Measurements from ENCODE around the gene ITIH2. TPM values are rescaled to one million over a fixed set of nuclear protein-coding genes. Genes with fewer than 3 reads are reported as not detected.
"Not testable (repeated sequence)": the region's sequence is repeated elsewhere in the genome, so short reads cannot be mapped to it uniquely, and the experiment has no call there.

Gene ITIH2
- total and polyA plus RNA-seq, 7 donors = not detected

- Histone ChIP-seq H3K4me3 (no peak overlapping the region), H3K4me1 (peaks cover 0 to 13% (median 0%) of the 10 kb centered on the region in 4 donors), H3K27ac (no peak overlapping the region), H3K9me3 (no peaks in the 10 kb centered on the region), H3K27me3 (no peaks in the 10 kb centered on the region), H3K36me3 (no peaks in the 10 kb centered on the region)
- no peak for TF ChIP-seq POLR2A (IDR thresholded peaks at IDR 0.05)
- DNase-seq = no peak
- intact Hi-C loops (cut with DNase I) = no loop called here
- WGBS, 2 donors = 35 to 73% methylated on average over 4 of the region's 4 CpGs
These were observed 4.0 kb downstream of the ITIH2 start for GRCh38 chr10:7707102-7707501.

GRCh38 chr10:7707858-7708622 lies 4.9 kb downstream of the ITIH2 start:
- Histone ChIP-seq H3K9me3 (no peaks in the 10 kb centered on the region), H3K4me3 (no peak overlapping the region), H3K36me3 (no peaks in the 10 kb centered on the region), H3K27ac (no peak overlapping the region), H3K4me1 (peaks cover 0 to 13% (median 0%) of the 10 kb centered on the region in 4 donors), H3K27me3 (no peaks in the 10 kb centered on the region)
- 85 to 90% methylated on average over 5 of the region's 5 CpGs for WGBS, 2 donors
- DNase-seq = no peak
- intact Hi-C loops (cut with DNase I) = no loop called here
- TF ChIP-seq POLR2A (IDR thresholded peaks at IDR 0.05) (no peak), EP300 (IDR thresholded peaks at IDR 0.05) (no peak), CTCF (IDR thresholded peaks at IDR 0.05) (no peak), POLR2AphosphoS5 (IDR thresholded peaks at IDR 0.05) (no peak)

GRCh38 chr10:7708832-7709231 lies 5.7 kb downstream of the ITIH2 start:
- H3K27ac ChIP-seq = no peak overlapping the region
- H3K4me1 ChIP-seq = peaks cover 0 to 5% (median 0%) of the 10 kb centered on the region in 4 donors
- WGBS, 2 donors = 94 to 95% methylated on average over 4 of the region's 4 CpGs
- no peaks in the 10 kb centered on the region for H3K27me3 ChIP-seq
- H3K4me3 ChIP-seq = no peak overlapping the region
- no peaks in the 10 kb centered on the region for H3K9me3 ChIP-seq
- no peak for TF ChIP-seq CTCF (IDR thresholded peaks at IDR 0.05)
- no peak for TF ChIP-seq POLR2AphosphoS5 (IDR thresholded peaks at IDR 0.05)
- no peak for TF ChIP-seq POLR2A (IDR thresholded peaks at IDR 0.05)
- no peak for TF ChIP-seq EP300 (IDR thresholded peaks at IDR 0.05)
- DNase-seq = no peak
- intact Hi-C loops (cut with DNase I) = no loop called here
- no peaks in the 10 kb centered on the region for H3K36me3 ChIP-seq

GRCh38 chr10:7710446-7710845 lies 7.3 kb downstream of the ITIH2 start:
- DNase-seq = no peak
- Histone ChIP-seq H3K4me3 (no peak overlapping the region), H3K27ac (no peak overlapping the region), H3K9me3 (no peaks in the 10 kb centered on the region), H3K4me1 (no peaks in the 10 kb centered on the region), H3K27me3 (no peaks in the 10 kb centered on the region), H3K36me3 (no peaks in the 10 kb centered on the region)
- 79 to 91% methylated on average over 1 of the region's 1 CpG for WGBS, 2 donors
- intact Hi-C loops (cut with DNase I) = no loop called here
- TF ChIP-seq CTCF (IDR thresholded peaks at IDR 0.05) (no peak), EP300 (IDR thresholded peaks at IDR 0.05) (no peak), POLR2AphosphoS5 (IDR thresholded peaks at IDR 0.05) (no peak), POLR2A (IDR thresholded peaks at IDR 0.05) (no peak)

GRCh38 chr10:7711075-7711474 lies 8.0 kb downstream of the ITIH2 start:
- H3K9me3 ChIP-seq; DNase-seq; H3K27me3 ChIP-seq; H3K36me3 ChIP-seq; H3K27ac ChIP-seq; H3K4me1 ChIP-seq; H3K4me3 ChIP-seq; intact Hi-C loops (cut with DNase I): not testable (repeated sequence)
- 80 to 90% methylated on average over 5 of the region's 5 CpGs for WGBS, 2 donors

GRCh38 chr10:7715515-7715914 lies 12.4 kb downstream of the ITIH2 start:
- WGBS, 2 donors = 86 to 94% methylated on average over 7 of the region's 7 CpGs
- intact Hi-C loops (cut with DNase I) = no loop called here
- H3K9me3 ChIP-seq = no peaks in the 10 kb centered on the region
- no peak overlapping the region for H3K4me3 ChIP-seq
- no peaks in the 10 kb centered on the region for H3K36me3 ChIP-seq
- no peak for TF ChIP-seq POLR2AphosphoS5 (IDR thresholded peaks at IDR 0.05)
- no peak for TF ChIP-seq EP300 (IDR thresholded peaks at IDR 0.05)
- no peak for TF ChIP-seq CTCF (IDR thresholded peaks at IDR 0.05)
- no peak for TF ChIP-seq POLR2A (IDR thresholded peaks at IDR 0.05)
- DNase-seq = no peak
- H3K4me1 ChIP-seq = no peaks in the 10 kb centered on the region
- H3K27me3 ChIP-seq = no peaks in the 10 kb centered on the region
- no peak overlapping the region for H3K27ac ChIP-seq

Measured in sigmoid colon (tissue), 7 donors.